Kidney (tissue), 14 donors: ENCODE data around the gene NLK. TPM values are rescaled to one million over a fixed set of nuclear protein-coding genes. Genes with fewer than 3 reads are reported as not detected.
"Not testable (repeated sequence)": the region's sequence is repeated elsewhere in the genome, so short reads cannot be mapped to it uniquely, and the experiment has no call there.

Source experiments
- DNase-seq, 5 donors: peaks; one replicate each; pipeline ENCODE4 v3.0.0-alpha.2; 2013 to 2020
- FAIRE-seq: peaks from 2 replicates; lab custom pipeline; 2012; peaks lifted over from hg19 to GRCh38; lab: Jason Lieb, UNC
- H3K27ac ChIP-seq, 2 donors: one replicate each; pipeline ENCODE4 v1.7.0; 2013; ENCODE audit warnings: low read depth in 2 of 2, low read length in 2 of 2, inconsistent platforms in 1 of 2
- H3K27me3 ChIP-seq: one replicate; pipeline ENCODE4 v1.7.1; 2013; ENCODE audit warnings: low read length, inconsistent platforms; ENCODE audit not compliant: control insufficient read depth, insufficient read depth
- H3K36me3 ChIP-seq, 3 donors: one replicate each; pipeline versions ENCODE4 v1.7.0 to v1.7.1; 2013; ENCODE audit warnings: low read length in 3 of 3, control low read depth in 1 of 3, inconsistent platforms in 1 of 3; ENCODE audit not compliant: insufficient read depth in 3 of 3, control insufficient read depth in 2 of 3
- H3K4me1 ChIP-seq, 3 donors: one replicate each; pipeline versions ENCODE4 v1.7.0 to v1.7.1; 2013; ENCODE audit warnings: low read length in 3 of 3, inconsistent platforms in 1 of 3, low read depth in 1 of 3; ENCODE audit not compliant: control insufficient read depth in 2 of 3, insufficient read depth in 2 of 3
- H3K4me3 ChIP-seq, 3 donors: one replicate each; pipeline versions ENCODE4 v1.7.0 to v1.8.1; 2013; ENCODE audit warnings: low read length in 3 of 3, control low read depth in 1 of 3, inconsistent platforms in 1 of 3
- H3K9ac ChIP-seq, 3 donors: one replicate each; pipeline versions ENCODE4 v1.7.0 to v1.7.1; 2013; ENCODE audit warnings: low read length in 3 of 3, control low read depth in 1 of 3, inconsistent platforms in 1 of 3
- H3K9me3 ChIP-seq, 3 donors: one replicate each; pipeline versions ENCODE4 v1.7.0 to v1.7.1; 2013; ENCODE audit warnings: low read length in 3 of 3, control low read depth in 1 of 3, inconsistent platforms in 1 of 3; ENCODE audit not compliant: control insufficient read depth in 2 of 3, insufficient read depth in 1 of 3
- CTCF ChIP-seq: IDR thresholded peaks from 3 replicates; pipeline ENCODE4 v1.5.1; 2012; ENCODE audit warnings: mild to moderate bottlenecking, moderate library complexity, borderline replicate concordance; ENCODE audit not compliant: insufficient read depth; ENCODE audit errors: extremely low read depth
- intact Hi-C: fragments of 100-400 bp; cut with DNase I; formaldehyde crosslinking; loops from one replicate; pipeline ENCODE4 v1.11.1; 2022
- polyA plus RNA-seq: library from polyadenylated mRNA; stranded (reverse); fragments of 350-450 nt; fragmentation: Illumina TruSeq; extraction: RNeasy Lipid Tissue Mini Kit (QIAGEN cat#74804); gene quantifications from one replicate; pipeline ENCODE4 v1.2.3, GENCODE V29; 2014; ENCODE audit warnings: low read depth, low replicate concordance; ENCODE audit not compliant: insufficient read depth
- total RNA-seq: library from RNA; stranded (reverse); fragmentation: NEBNext Ultra II Directional; extraction: Animal tissue kit (Norgen Biotek cat#: 25700); gene quantifications from one replicate; pipeline ENCODE4 v1.2.1, GENCODE V29; 2021
- donor health status: control.
- donor health status: control.
- donor health status: control.
- donor health status: control.
- donor health status: control.
- donor health status: DM: yes; HTN: yes; CAD: no.
- donor health status: Normal renal cell carcinoma (clear cell type).

NLK gene
- total and polyA plus RNA-seq, 2 donors from 2014 or later = 20.2 to 31.3 TPM

DNA sequence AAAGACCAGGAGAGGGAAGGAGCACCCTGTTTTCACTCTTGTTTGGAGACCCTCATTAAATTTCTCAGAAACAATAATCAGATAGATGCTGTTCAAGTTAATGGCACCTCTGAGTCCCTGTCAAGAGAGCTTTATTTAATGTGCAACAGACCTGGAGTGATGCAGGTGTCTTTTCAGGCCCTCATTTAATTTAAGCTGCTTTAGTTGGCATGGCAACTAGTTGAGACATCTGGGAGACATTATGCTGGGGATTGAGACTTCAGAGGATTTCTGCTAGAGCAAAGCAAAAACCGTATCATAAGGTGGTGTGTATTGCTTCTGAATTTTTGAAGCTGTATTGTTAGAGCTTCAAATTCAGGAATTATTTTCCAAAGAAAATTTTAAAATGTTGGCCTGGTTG is 108.5 kb downstream of the NLK start:
- Histone ChIP-seq H3K9ac (no peak overlapping the region), H3K36me3 (peaks cover 0 to 2% (median 0%) of the 10 kb centered on the region in 3 donors), H3K27me3 (no peaks in the 10 kb centered on the region), H3K4me1 (peaks cover 0 to 3% (median 0%) of the 10 kb centered on the region in 3 donors), H3K9me3 (no peaks in the 10 kb centered on the region), H3K27ac (no peak overlapping the region), H3K4me3 (no peak overlapping the region)
- DNase-seq (no peak), FAIRE-seq (no peak)
- no peak for TF ChIP-seq CTCF
- intact Hi-C loops = no loop called here

DNA sequence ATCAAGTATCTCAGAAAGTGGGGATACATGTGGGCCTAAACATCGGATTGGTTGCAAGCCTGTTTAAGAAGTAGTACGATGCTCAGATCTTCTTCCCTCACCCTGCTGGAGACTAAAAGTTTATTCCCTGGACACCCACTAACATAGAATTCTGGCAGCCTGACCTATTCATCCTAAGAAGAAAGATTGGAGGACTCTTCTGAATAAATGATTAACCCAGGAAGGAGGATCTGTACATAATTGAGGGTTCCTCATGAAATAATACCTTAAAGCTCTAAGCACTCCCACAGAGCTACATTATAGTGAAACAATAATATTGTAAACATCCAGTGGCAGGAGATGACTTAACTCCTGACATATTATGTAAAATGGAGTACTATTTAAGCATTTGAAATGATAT is 111.7 kb downstream of the NLK start:
- H3K4me3 ChIP-seq = no peak overlapping the region
- DNase-seq = no peak
- no peak overlapping the region for H3K27ac ChIP-seq
- peaks cover 0 to 3% (median 0%) of the 10 kb centered on the region in 3 donors for H3K4me1 ChIP-seq
- TF ChIP-seq CTCF = no peak
- FAIRE-seq = no peak
- H3K9me3 ChIP-seq = no peaks in the 10 kb centered on the region
- no peaks in the 10 kb centered on the region for H3K27me3 ChIP-seq
- intact Hi-C loops = no loop called here
- peaks cover 0 to 2% (median 0%) of the 10 kb centered on the region in 3 donors for H3K36me3 ChIP-seq
- H3K9ac ChIP-seq = no peak overlapping the region

DNA sequence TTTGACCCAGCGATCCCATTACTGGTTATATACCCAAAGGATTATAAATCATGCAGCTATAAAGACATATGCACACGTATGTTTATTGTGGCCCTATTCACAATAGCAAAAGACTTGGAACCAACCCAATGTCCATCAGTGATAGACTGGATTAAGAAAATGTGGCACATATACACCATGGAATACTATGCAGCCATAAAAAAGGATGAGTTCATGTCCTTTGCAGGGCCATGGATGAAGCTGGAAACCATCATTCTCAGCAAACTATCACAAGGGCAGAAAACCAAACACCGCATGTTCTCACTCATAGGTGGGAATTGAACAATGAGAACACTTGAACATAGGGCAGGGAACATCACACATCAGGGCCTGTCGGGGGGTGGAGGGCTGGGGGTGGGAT is 112.9 kb downstream of the NLK start:
- H3K27me3 ChIP-seq, H3K9me3 ChIP-seq, H3K9ac ChIP-seq, intact Hi-C loops, H3K4me1 ChIP-seq, FAIRE-seq, H3K4me3 ChIP-seq, DNase-seq, H3K27ac ChIP-seq, H3K36me3 ChIP-seq: not testable (repeated sequence)

DNA sequence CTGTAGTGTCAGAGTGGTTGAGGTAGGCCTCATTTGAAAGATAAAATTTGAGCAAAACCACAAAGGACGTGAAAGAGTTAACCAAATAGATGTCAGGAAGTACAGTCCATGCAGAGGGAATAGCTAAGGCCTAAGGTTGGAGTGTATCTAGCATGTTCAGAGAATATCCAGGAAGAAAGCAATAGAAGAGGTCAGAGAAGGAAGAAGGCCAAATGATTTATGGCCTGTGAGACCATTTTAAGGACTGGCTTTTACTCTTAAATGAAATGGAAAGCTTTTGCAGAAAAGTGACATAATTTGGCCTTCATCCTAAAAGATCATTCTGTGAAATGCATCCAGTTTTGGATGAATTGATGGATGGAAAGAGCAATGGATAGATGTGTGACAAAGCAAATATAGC is 116.5 kb downstream of the NLK start:
- Histone ChIP-seq H3K9me3 (no peaks in the 10 kb centered on the region), H3K27me3 (no peaks in the 10 kb centered on the region), H3K4me1 (peaks cover 0 to 3% (median 0%) of the 10 kb centered on the region in 3 donors), H3K27ac (no peak overlapping the region), H3K9ac (no peak overlapping the region), H3K4me3 (no peak overlapping the region), H3K36me3 (no peaks in the 10 kb centered on the region)
- no peak for DNase-seq
- no peak for FAIRE-seq
- intact Hi-C loops = no loop called here
- TF ChIP-seq CTCF = no peak
